Inflammatory macrophage (primary cell): ENCODE data around the gene ZNF76.
A peak's percentile ranks its signal among the peaks of the same experiment; 100 is the strongest.

Experiments used
- DNase-seq, 2 donors: peaks; one replicate each; pipeline ENCODE4 v3.0.0-alpha.2; 2020 to 2022

The ZNF76 gene

GRCh38 chr6:35272005-35272404, 12.5 kb downstream of the ZNF76 start:
- no peak for DNase-seq

GRCh38 chr6:35273822-35274559, 14.5 kb downstream of the ZNF76 start:
- DNase-seq: peak in 1 of 2 donors; percentile 6

GRCh38 chr6:35275744-35276260, 16.3 kb downstream of the ZNF76 start:
- peak in 1 of 2 donors; percentile 10 for DNase-seq

GRCh38 chr6:35278708-35279107, 19.2 kb downstream of the ZNF76 start:
- DNase-seq: no peak

- no peak for DNase-seq
Observed at GRCh38 chr6:35280903-35281302, 21.4 kb downstream of the ZNF76 start.

- peak in 1 of 2 donors; percentile 22 for DNase-seq
Observed at GRCh38 chr6:35282472-35282871, 22.9 kb downstream of the ZNF76 start.

- no peak for DNase-seq
Observed at GRCh38 chr6:35283361-35283760, 23.8 kb downstream of the ZNF76 start.

- DNase-seq: no peak
Observed at GRCh38 chr6:35287671-35288396, 28.3 kb downstream of the ZNF76 start.

- DNase-seq: no peak
Observed at GRCh38 chr6:35288834-35289233, 29.3 kb downstream of the ZNF76 start.

GRCh38 chr6:35291491-35291890, 32.0 kb downstream of the ZNF76 start:
- DNase-seq: no peak

- no peak for DNase-seq
Observed at GRCh38 chr6:35292494-35292893, 33.0 kb downstream of the ZNF76 start.

- DNase-seq: no peak
Observed at GRCh38 chr6:35293681-35294080, 34.1 kb downstream of the ZNF76 start.

- DNase-seq: peak; percentile 10 to 44
Observed at GRCh38 chr6:35294308-35294945, 34.9 kb downstream of the ZNF76 start.

GRCh38 chr6:35295036-35295435, 35.5 kb downstream of the ZNF76 start:
- no peak for DNase-seq

- DNase-seq: no peak
Observed at GRCh38 chr6:35295521-35296315, 36.2 kb downstream of the ZNF76 start.

GRCh38 chr6:35296931-35297600, 37.5 kb downstream of the ZNF76 start:
- peak; percentile 41 to 46 for DNase-seq

GRCh38 chr6:35297601-35298481, 38.3 kb downstream of the ZNF76 start, which contains the start of gene DEF6:
Gene DEF6, plus strand, starts transcription at chr6:35297818. Its CDS starts 39 bp downstream, at chr6:35297857.
- peak; percentile 82 to 90 for DNase-seq

GRCh38 chr6:35298625-35299140, 39.1 kb downstream of the ZNF76 start:
- DNase-seq: no peak

- DNase-seq: peak; percentile 63 to 76
Observed at GRCh38 chr6:35299674-35300073, 40.1 kb downstream of the ZNF76 start.

GRCh38 chr6:35300848-35301247, 41.3 kb downstream of the ZNF76 start:
- peak in 1 of 2 donors; percentile 19 for DNase-seq
